ENCODE measurements around the gene SETD5. TPM values are rescaled to one million over a fixed set of nuclear protein-coding genes. Genes with fewer than 3 reads are reported as not detected.

The SETD5 gene
- total and polyA plus RNA-seq, 9 donors = 62.3 to 116 (median 86.8) TPM

DNA sequence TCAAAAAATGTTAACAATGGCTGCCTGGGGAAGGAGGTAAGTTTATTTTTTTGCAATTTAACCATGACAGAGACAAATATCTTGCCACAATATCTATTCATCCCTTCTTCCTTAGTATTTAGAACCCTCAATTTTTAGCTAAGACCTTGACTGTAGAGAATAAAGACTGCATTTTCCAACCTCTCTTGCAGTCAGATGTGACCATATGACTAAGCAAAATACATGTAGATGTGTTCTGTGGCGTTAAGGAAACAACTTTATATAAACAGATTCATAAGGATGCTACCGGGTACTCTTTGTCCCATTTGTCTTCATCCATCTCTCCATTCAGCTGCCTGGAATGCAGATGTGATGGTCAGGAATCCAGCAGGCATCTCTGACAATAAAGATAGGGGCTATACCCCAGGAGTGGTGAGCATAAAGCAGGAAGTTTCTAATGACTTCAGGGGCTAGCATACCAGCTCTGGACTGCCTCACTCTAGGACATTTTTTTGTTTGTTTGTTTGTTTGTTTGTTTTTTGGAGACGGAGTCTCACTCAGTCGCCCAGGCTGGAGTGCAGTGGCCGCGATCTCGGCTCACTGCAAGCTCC lies 115.1 kb downstream of the SETD5 start:
- no peak overlapping the region for H3K27ac ChIP-seq (ENCODE audit: low read length)
- H3K27me3 ChIP-seq (ENCODE audit: control insufficient read depth, insufficient read depth, low read length) = peaks cover 23% of the 10 kb centered on the region
- no peaks in the 10 kb centered on the region for H3K9me3 ChIP-seq (replicated peaks; ENCODE audit: control insufficient read depth, low read depth, low read length)
- WGBS (ENCODE audit: insufficient coverage) = no CpG with 5 or more reads among the region's 7 CpGs
- no peak for DNase-seq
- no peaks in the 10 kb centered on the region for H3K4me1 ChIP-seq (ENCODE audit: control insufficient read depth, insufficient read depth, low read length)
- no peaks in the 10 kb centered on the region for H3K36me3 ChIP-seq (ENCODE audit: control insufficient read depth, insufficient read depth, low read length)
- no peak overlapping the region for H3K4me3 ChIP-seq (ENCODE audit: low read length)

DNA sequence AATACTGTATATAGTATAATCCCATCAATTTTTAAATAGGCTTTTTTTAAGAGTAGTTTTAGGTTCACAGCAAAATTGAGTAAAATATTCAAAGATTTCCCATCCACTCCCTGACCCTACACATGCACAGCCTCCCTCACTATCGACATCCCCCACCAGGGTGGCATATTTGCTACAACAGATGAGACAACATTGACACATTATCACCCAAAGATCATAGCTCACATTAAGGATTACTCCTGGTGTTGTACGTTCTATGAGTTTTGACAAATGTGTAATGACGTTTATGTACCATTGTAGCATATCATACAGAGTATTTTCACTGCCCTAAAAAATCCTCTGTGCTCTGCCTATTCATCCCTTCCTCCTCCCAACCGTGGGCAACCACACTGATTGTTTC lies 116.9 kb downstream of the SETD5 start:
- no peaks in the 10 kb centered on the region for H3K9me3 ChIP-seq (replicated peaks; ENCODE audit: control insufficient read depth, low read depth, low read length)
- no peaks in the 10 kb centered on the region for H3K36me3 ChIP-seq (ENCODE audit: control insufficient read depth, insufficient read depth, low read length)
- H3K27ac ChIP-seq (ENCODE audit: low read length) = no peak overlapping the region
- no peak overlapping the region for H3K4me3 ChIP-seq (ENCODE audit: low read length)
- peaks cover 6% of the 10 kb centered on the region for H3K27me3 ChIP-seq (ENCODE audit: control insufficient read depth, insufficient read depth, low read length)
- no CpG with 5 or more reads among the region's 4 CpGs for WGBS (ENCODE audit: insufficient coverage)
- no peak for DNase-seq
- H3K4me1 ChIP-seq (ENCODE audit: control insufficient read depth, insufficient read depth, low read length) = no peaks in the 10 kb centered on the region

DNA sequence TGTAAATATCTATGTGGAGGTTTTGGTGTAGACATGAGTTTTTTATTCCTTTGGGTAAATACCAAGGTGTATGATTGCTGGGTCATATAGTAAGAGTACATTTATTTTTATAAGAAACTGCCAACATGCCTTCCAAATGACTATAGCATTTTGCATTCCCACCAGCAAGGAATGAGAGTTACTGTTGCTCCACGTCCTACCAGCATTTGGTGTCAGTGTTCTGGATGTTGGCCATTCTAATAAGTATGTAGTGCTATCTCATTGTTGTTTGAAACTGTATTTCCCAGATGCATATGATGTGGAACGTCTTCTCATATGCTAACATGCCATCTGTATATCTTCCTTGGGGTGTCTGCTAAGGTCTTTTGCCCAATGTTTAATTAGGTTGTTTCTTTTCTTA lies 117.5 kb downstream of the SETD5 start:
- H3K4me1 ChIP-seq (ENCODE audit: control insufficient read depth, insufficient read depth, low read length) = no peaks in the 10 kb centered on the region
- H3K27me3 ChIP-seq (ENCODE audit: control insufficient read depth, insufficient read depth, low read length) = no peaks in the 10 kb centered on the region
- DNase-seq = no peak
- H3K27ac ChIP-seq (ENCODE audit: low read length) = no peak overlapping the region
- no peak overlapping the region for H3K4me3 ChIP-seq (ENCODE audit: low read length)
- no peaks in the 10 kb centered on the region for H3K36me3 ChIP-seq (ENCODE audit: control insufficient read depth, insufficient read depth, low read length)
- H3K9me3 ChIP-seq (replicated peaks; ENCODE audit: control insufficient read depth, low read depth, low read length) = no peaks in the 10 kb centered on the region
- WGBS (ENCODE audit: insufficient coverage) = 17% methylated on average over 1 of the region's 2 CpGs

DNA sequence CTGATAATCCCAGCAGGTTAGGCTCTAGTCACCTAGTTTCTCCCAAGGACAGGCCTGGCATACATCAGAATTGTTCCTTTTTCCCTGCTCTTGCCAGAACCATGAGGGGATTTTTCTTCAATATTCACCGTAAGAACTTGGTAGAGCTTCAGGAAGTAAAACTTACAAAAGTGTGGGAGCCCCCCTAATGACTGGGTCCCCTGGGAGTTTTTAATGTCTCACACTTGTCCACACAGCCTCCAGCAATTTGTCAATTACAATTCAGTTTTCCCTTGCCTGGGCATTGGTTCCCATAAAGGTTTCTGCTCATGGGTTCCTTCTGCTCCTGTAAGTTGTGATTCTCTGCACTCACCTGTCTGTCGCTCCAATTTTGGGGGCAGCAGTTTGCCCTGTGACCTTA lies 127.7 kb downstream of the SETD5 start:
- no peak for DNase-seq
- no peaks in the 10 kb centered on the region for H3K36me3 ChIP-seq (ENCODE audit: control insufficient read depth, insufficient read depth, low read length)
- no peaks in the 10 kb centered on the region for H3K9me3 ChIP-seq (replicated peaks; ENCODE audit: control insufficient read depth, low read depth, low read length)
- no peak overlapping the region for H3K27ac ChIP-seq (ENCODE audit: low read length)
- H3K4me1 ChIP-seq (ENCODE audit: control insufficient read depth, insufficient read depth, low read length) = no peaks in the 10 kb centered on the region
- no peak overlapping the region for H3K4me3 ChIP-seq (ENCODE audit: low read length)
- H3K27me3 ChIP-seq (ENCODE audit: control insufficient read depth, insufficient read depth, low read length) = no peaks in the 10 kb centered on the region
- WGBS (ENCODE audit: insufficient coverage) = no CpG with 5 or more reads among the region's 2 CpGs

Other genes with a start within 250 kb of the SETD5 start
- 20.2 TPM for gene SRGAP3, start 148.0 kb upstream of the SETD5 start, total RNA-seq
- 10 to 100 TPM; 16.2 to 25.7 (median 20.3) TPM for gene SRGAP3, start 148.0 kb upstream of the SETD5 start, polyA plus RNA-seq (ENCODE audit: insufficient read depth in 1 of 8, insufficient read length in 8 of 8, low replicate concordance in 1 of 8)
- 34.0 TPM for gene THUMPD3, start 34.6 kb upstream of the SETD5 start, total RNA-seq
- gene THUMPD3, start 34.6 kb upstream of the SETD5 start, polyA plus RNA-seq (ENCODE audit: insufficient read depth in 1 of 8, insufficient read length in 8 of 8, low replicate concordance in 1 of 8) = 10 to 100 TPM; 31.7 to 39.4 (median 34.5) TPM
- gene LHFPL4, start 156.2 kb downstream of the SETD5 start, total RNA-seq = under 0.01 TPM
- under 1 TPM in 4 of 8 donors, not detected in 4; 0.03 to 0.19 (median 0.09) TPM for gene LHFPL4, start 156.2 kb downstream of the SETD5 start, polyA plus RNA-seq (ENCODE audit: insufficient read depth in 1 of 8, insufficient read length in 8 of 8, low replicate concordance in 1 of 8)